ENCODE results near the gene ADCY1.

- TF ChIP-seq, protein P1, sequence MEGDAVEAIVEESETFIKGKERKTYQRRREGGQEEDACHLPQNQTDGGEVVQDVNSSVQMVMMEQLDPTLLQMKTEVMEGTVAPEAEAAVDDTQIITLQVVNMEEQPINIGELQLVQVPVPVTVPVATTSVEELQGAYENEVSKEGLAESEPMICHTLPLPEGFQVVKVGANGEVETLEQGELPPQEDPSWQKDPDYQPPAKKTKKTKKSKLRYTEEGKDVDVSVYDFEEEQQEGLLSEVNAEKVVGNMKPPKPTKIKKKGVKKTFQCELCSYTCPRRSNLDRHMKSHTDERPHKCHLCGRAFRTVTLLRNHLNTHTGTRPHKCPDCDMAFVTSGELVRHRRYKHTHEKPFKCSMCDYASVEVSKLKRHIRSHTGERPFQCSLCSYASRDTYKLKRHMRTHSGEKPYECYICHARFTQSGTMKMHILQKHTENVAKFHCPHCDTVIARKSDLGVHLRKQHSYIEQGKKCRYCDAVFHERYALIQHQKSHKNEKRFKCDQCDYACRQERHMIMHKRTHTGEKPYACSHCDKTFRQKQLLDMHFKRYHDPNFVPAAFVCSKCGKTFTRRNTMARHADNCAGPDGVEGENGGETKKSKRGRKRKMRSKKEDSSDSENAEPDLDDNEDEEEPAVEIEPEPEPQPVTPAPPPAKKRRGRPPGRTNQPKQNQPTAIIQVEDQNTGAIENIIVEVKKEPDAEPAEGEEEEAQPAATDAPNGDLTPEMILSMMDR (IDR thresholded peaks at IDR 0.05; ENCODE audit: extremely low read depth in 1 of 2, insufficient read depth in 1 of 2, low read depth in 1 of 2, low read length in 2 of 2): no peak
- no peak for TF ChIP-seq POLR2A (IDR thresholded peaks at IDR 0.05; ENCODE audit: low read depth, low read length)
Observed at GRCh38 chr7:45591101-45591906, 17.1 kb downstream of the ADCY1 start.

Measured in endothelial cell of umbilical vein (primary cell).